GM23338 (cell line): ENCODE data around the gene BICC1. TPM values are rescaled to one million over a fixed set of nuclear protein-coding genes. Genes with fewer than 3 reads are reported as not detected.
A peak's percentile ranks its signal among the peaks of the same experiment; 100 is the strongest.

Experiments used
- ATAC-seq: fragments of 200-7000 bp; cut with Tn5 transposase; 3 replicates; pipeline ENCODE4 v1.9.1; 2020
- DNase-seq: peaks from one replicate; pipeline ENCODE4 v3.0.0-alpha.2; 2015; ENCODE audit warnings: low spot score
- H2AFZ ChIP-seq: fragments of 200-600 bp; sonication (generic); 2 replicates; pipeline ENCODE4 v1.8.0; 2016; ENCODE audit warnings: antibody characterized with exemption, mild to moderate bottlenecking, moderate library complexity
- H3F3A ChIP-seq: fragments of 200-600 bp; sonication (generic); replicated peaks from 2 replicates; pipeline ENCODE4 v1.8.0; 2017; ENCODE audit warnings: antibody characterized with exemption, mixed run types, low read depth
- H3K27ac ChIP-seq: fragments of 200-600 bp; sonication (generic); 2 replicates; pipeline ENCODE4 v1.6.1; 2016; ENCODE audit warnings: low read depth
- H3K27me3 ChIP-seq: fragments of 200-600 bp; sonication (generic); 2 replicates; pipeline ENCODE4 v1.8.0; 2016; ENCODE audit warnings: mild to moderate bottlenecking, mixed run types, moderate library complexity; ENCODE audit not compliant: insufficient read depth
- H3K36me3 ChIP-seq: fragments of 200-600 bp; sonication (generic); 2 replicates; pipeline ENCODE4 v1.8.0; 2016; ENCODE audit warnings: mild to moderate bottlenecking; ENCODE audit not compliant: insufficient read depth
- H3K4me1 ChIP-seq: fragments of 200-600 bp; sonication (generic); 2 replicates; pipeline ENCODE4 v1.8.0; 2016; ENCODE audit warnings: mild to moderate bottlenecking, moderate library complexity; ENCODE audit not compliant: insufficient read depth
- H3K4me2 ChIP-seq: fragments of 200-600 bp; sonication (generic); 2 replicates; pipeline ENCODE4 v1.7.1; 2017; ENCODE audit warnings: mixed run types
- H3K4me3 ChIP-seq: fragments of 200-600 bp; sonication (generic); 2 replicates; pipeline ENCODE4 v1.6.1; 2016; ENCODE audit warnings: mixed run types
- H3K79me2 ChIP-seq: fragments of 200-600 bp; sonication (generic); replicated peaks from 2 replicates; pipeline ENCODE4 v1.8.0; 2017; ENCODE audit warnings: mild to moderate bottlenecking; ENCODE audit not compliant: insufficient read depth
- H3K9me2 ChIP-seq: fragments of 200-600 bp; sonication (generic); 2 replicates; pipeline ENCODE4 v1.8.0; 2017; ENCODE audit not compliant: insufficient read depth
- H4K20me1 ChIP-seq: fragments of 200-600 bp; sonication (generic); replicated peaks from 2 replicates; pipeline ENCODE4 v1.8.0; 2017; ENCODE audit warnings: mild to moderate bottlenecking; ENCODE audit not compliant: insufficient read depth
- H3K27ac Mint-ChIP-seq: 2 replicates; pipeline ENCODE4 v1.8.0; 2020; ENCODE audit warnings: inconsistent platforms, mild to moderate bottlenecking, moderate library complexity, mixed read lengths
- H3K27me3 Mint-ChIP-seq: 3 replicates; pipeline ENCODE4 v1.8.0; 2022; ENCODE audit warnings: low read depth, mild to moderate bottlenecking, moderate library complexity, mixed read lengths, inconsistent platforms; ENCODE audit not compliant: insufficient read depth, poor library complexity
- H3K36me3 Mint-ChIP-seq: 3 replicates; pipeline ENCODE4 v1.8.0; 2021; ENCODE audit warnings: low read depth, mild to moderate bottlenecking, inconsistent platforms, moderate library complexity, mixed read lengths
- H3K4me1 Mint-ChIP-seq: 3 replicates; pipeline ENCODE4 v1.8.0; 2020; ENCODE audit warnings: mild to moderate bottlenecking, inconsistent platforms, mixed read lengths
- H3K4me3 Mint-ChIP-seq: 3 replicates; pipeline ENCODE4 v1.8.0; 2021; ENCODE audit warnings: moderate library complexity, mild to moderate bottlenecking, inconsistent platforms, mixed read lengths
- H3K9me3 Mint-ChIP-seq: 3 replicates; pipeline ENCODE4 v1.8.0; 2020; ENCODE audit warnings: moderate library complexity, mild to moderate bottlenecking, inconsistent platforms, mixed read lengths
- CREB1 ChIP-seq: fragments of 250-450 bp; sonication (Bioruptor Pico); IDR thresholded peaks from 2 replicates; pipeline ENCODE4 v1.5.0; 2020; ENCODE audit warnings: low read depth, mild to moderate bottlenecking, moderate library complexity
- CTCF ChIP-seq, 2 experiments: fragments of 200-600 bp in 1 of 2; sonication (generic) in 1 of 2; conservative IDR thresholded peaks; 2 replicates each; pipeline versions ENCODE4 v1.5.1 to v1.6.1; 2016 to 2017; ENCODE audit warnings: antibody characterized with exemption in 2 of 2, low read depth in 2 of 2, mild to moderate bottlenecking in 2 of 2, moderate library complexity in 1 of 2
- EZH2 ChIP-seq: fragments of 200-600 bp; sonication (generic); IDR thresholded peaks from one replicate; pipeline ENCODE4 v1.8.0; 2017; ENCODE audit warnings: antibody characterized with exemption, mild to moderate bottlenecking, low read depth; ENCODE audit not compliant: unreplicated experiment
- EZH2phosphoT487 ChIP-seq: fragments of 200-600 bp; sonication (generic); IDR thresholded peaks from one replicate; pipeline ENCODE4 v1.8.1; 2018; ENCODE audit warnings: antibody characterized with exemption; ENCODE audit not compliant: unreplicated experiment
- JUNB ChIP-seq: IDR thresholded peaks from one replicate; pipeline ENCODE4 v1.6.1; 2016; ENCODE audit warnings: antibody characterized with exemption; ENCODE audit not compliant: unreplicated experiment
- NANOG ChIP-seq: IDR thresholded peaks from 2 replicates; pipeline ENCODE4 v1.6.1; 2016; ENCODE audit warnings: antibody characterized with exemption, borderline replicate concordance
- POLR2AphosphoS5 ChIP-seq: IDR thresholded peaks from 2 replicates; pipeline ENCODE4 v1.6.1; 2016; ENCODE audit warnings: antibody characterized with exemption, low read depth
- STAT1 ChIP-seq: IDR thresholded peaks from one replicate; pipeline ENCODE4 v1.6.1; 2016; ENCODE audit warnings: antibody characterized with exemption; ENCODE audit not compliant: unreplicated experiment
- ZNF114 ChIP-seq: fragments of 250-450 bp; sonication (Bioruptor Pico); IDR thresholded peaks from 2 replicates; pipeline ENCODE4 v1.5.0; 2020; ENCODE audit warnings: mild to moderate bottlenecking, moderate library complexity
- ZNF331 ChIP-seq: fragments of 250-450 bp; sonication (Bioruptor Pico); IDR thresholded peaks from 2 replicates; pipeline ENCODE4 v1.5.0; 2020; ENCODE audit warnings: low read depth, mild to moderate bottlenecking, moderate library complexity
- polyA plus RNA-seq: library from polyadenylated mRNA; unstranded; fragments of >200 nt; fragmentation: Nextera tagmentation; extraction: Ambion mirVana; gene quantifications from 2 replicates; pipeline ENCODE4 v1.2.1, GENCODE V29; 2016
- total RNA-seq: library from RNA; depleted of rRNA; stranded (reverse); fragments of >200 nt; shearing (Covaris generic); gene quantifications from 2 replicates; pipeline ENCODE4 v1.2.3, GENCODE V29; 2014
- TF ChIP-seq, protein P1 (sequence below): IDR thresholded peaks from one replicate; pipeline ENCODE4 v1.6.1; 2018; ENCODE audit warnings: antibody characterized with exemption; ENCODE audit not compliant: unreplicated experiment
- TF ChIP-seq, protein P2 (sequence below): IDR thresholded peaks from 2 replicates; pipeline ENCODE4 v1.6.1; 2016; ENCODE audit warnings: antibody characterized with exemption

BICC1 gene
- total and polyA plus RNA-seq, 2 experiments from 2014 or later: 1.3 to 2.2 TPM

DNA sequence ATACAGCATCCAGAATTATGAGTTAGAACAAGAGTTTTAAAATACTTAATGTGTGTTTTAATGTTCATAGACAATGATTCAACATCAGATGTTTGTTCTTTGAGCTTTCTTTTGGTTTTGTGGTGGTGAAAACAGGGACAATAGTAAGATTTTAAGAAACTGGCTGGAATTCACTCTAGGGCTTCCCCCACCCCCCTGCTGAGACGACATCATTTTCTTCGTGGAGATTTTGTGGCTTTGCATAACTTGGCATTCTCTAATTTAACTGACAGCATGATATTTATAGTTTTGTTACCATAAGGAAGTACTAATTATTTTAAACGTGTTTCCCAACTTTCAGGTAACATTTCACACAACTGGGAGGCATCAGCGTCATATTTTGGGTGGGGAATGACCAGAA is 184.1 kb downstream of the BICC1 start:
- TF ChIP-seq JUNB (no peak), EZH2 (no peak), EZH2phosphoT487 (no peak), ZNF331 (CRISPR knock-in tag) (no peak), NANOG (no peak), STAT1 (no peak)
- no peak overlapping the region for H2AFZ ChIP-seq
- Mint-ChIP-seq H3K27ac (peak overlapping the region; percentile 72; the same call in 1 of the 2 replicates), H3K9me3 (peaks cover 4% of the 10 kb centered on the region; the same call in 1 of the 3 replicates), H3K4me3 (no peak overlapping the region), H3K27me3 (no peaks in the 10 kb centered on the region), H3K4me1 (peaks cover 10% of the 10 kb centered on the region), H3K36me3 (no peaks in the 10 kb centered on the region)
- H3F3A ChIP-seq: no peaks in the 10 kb centered on the region
- no peak overlapping the region for H3K4me3 ChIP-seq
- H3K36me3 ChIP-seq: no peaks in the 10 kb centered on the region
- H3K9me2 ChIP-seq: no peaks in the 10 kb centered on the region; the same call in 1 of the 2 replicates
- no peak overlapping the region for H3K27ac ChIP-seq
- ATAC-seq (no peak), DNase-seq (peak; percentile 21)
- no peaks in the 10 kb centered on the region for H3K79me2 ChIP-seq
- H3K4me2 ChIP-seq: no peak overlapping the region
- no peaks in the 10 kb centered on the region for H3K27me3 ChIP-seq
- H4K20me1 ChIP-seq: no peaks in the 10 kb centered on the region
- peaks cover 9% of the 10 kb centered on the region; the same call in 1 of the 2 replicates for H3K4me1 ChIP-seq

DNA sequence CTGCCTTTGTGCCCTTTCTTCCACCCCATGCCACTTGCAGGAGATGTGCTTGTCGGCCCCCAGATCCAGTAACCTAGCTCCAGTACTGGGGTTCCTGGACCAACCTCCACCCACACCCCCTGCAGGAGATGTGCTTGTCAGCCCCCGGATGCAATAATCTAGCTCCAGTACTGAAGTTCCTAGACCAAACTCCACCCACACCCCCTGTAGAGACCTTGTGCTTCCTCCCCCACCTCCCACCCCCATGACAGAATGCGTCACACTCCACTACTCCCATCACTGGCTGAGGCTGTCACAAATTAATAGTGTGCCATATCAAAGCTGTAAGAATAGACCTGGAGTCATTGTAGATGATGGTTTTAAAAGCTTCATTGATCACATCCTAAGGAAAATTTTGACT is 185.0 kb downstream of the BICC1 start:
- H3K4me2 ChIP-seq: no peak overlapping the region
- no peaks in the 10 kb centered on the region for H3K79me2 ChIP-seq
- no peaks in the 10 kb centered on the region for H4K20me1 ChIP-seq
- no peaks in the 10 kb centered on the region for H3K27me3 Mint-ChIP-seq
- H3K27ac Mint-ChIP-seq: no peak overlapping the region
- H3K27ac ChIP-seq: no peak overlapping the region
- H3K27me3 ChIP-seq: no peaks in the 10 kb centered on the region
- no peak overlapping the region for H3K4me3 ChIP-seq
- peaks cover 9% of the 10 kb centered on the region; the same call in 1 of the 2 replicates for H3K4me1 ChIP-seq
- H2AFZ ChIP-seq: no peak overlapping the region
- H3K36me3 Mint-ChIP-seq: no peaks in the 10 kb centered on the region
- H3K4me3 Mint-ChIP-seq: no peak overlapping the region
- no peaks in the 10 kb centered on the region; the same call in 1 of the 2 replicates for H3K9me2 ChIP-seq
- no peak for DNase-seq
- no peaks in the 10 kb centered on the region for H3K9me3 Mint-ChIP-seq
- peaks cover 10% of the 10 kb centered on the region for H3K4me1 Mint-ChIP-seq
- H3F3A ChIP-seq: no peaks in the 10 kb centered on the region
- no peak for ATAC-seq
- H3K36me3 ChIP-seq: no peaks in the 10 kb centered on the region
- TF ChIP-seq ZNF114 (CRISPR knock-in tag) (no peak), ZNF331 (CRISPR knock-in tag) (no peak), CREB1 (CRISPR knock-in tag) (no peak), CTCF (conservative IDR thresholded peaks at IDR 0.05; ENCODE audit: low read depth in 2 of 2) (no peak), EZH2 (no peak), JUNB (no peak), EZH2phosphoT487 (no peak), POLR2AphosphoS5 (no peak)
- TF ChIP-seq, protein P1, sequence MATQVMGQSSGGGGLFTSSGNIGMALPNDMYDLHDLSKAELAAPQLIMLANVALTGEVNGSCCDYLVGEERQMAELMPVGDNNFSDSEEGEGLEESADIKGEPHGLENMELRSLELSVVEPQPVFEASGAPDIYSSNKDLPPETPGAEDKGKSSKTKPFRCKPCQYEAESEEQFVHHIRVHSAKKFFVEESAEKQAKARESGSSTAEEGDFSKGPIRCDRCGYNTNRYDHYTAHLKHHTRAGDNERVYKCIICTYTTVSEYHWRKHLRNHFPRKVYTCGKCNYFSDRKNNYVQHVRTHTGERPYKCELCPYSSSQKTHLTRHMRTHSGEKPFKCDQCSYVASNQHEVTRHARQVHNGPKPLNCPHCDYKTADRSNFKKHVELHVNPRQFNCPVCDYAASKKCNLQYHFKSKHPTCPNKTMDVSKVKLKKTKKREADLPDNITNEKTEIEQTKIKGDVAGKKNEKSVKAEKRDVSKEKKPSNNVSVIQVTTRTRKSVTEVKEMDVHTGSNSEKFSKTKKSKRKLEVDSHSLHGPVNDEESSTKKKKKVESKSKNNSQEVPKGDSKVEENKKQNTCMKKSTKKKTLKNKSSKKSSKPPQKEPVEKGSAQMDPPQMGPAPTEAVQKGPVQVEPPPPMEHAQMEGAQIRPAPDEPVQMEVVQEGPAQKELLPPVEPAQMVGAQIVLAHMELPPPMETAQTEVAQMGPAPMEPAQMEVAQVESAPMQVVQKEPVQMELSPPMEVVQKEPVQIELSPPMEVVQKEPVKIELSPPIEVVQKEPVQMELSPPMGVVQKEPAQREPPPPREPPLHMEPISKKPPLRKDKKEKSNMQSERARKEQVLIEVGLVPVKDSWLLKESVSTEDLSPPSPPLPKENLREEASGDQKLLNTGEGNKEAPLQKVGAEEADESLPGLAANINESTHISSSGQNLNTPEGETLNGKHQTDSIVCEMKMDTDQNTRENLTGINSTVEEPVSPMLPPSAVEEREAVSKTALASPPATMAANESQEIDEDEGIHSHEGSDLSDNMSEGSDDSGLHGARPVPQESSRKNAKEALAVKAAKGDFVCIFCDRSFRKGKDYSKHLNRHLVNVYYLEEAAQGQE: no peak
- TF ChIP-seq, protein P2, sequence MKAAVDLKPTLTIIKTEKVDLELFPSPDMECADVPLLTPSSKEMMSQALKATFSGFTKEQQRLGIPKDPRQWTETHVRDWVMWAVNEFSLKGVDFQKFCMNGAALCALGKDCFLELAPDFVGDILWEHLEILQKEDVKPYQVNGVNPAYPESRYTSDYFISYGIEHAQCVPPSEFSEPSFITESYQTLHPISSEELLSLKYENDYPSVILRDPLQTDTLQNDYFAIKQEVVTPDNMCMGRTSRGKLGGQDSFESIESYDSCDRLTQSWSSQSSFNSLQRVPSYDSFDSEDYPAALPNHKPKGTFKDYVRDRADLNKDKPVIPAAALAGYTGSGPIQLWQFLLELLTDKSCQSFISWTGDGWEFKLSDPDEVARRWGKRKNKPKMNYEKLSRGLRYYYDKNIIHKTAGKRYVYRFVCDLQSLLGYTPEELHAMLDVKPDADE: no peak
